HG03280 (cell line): Measurements from ENCODE around the gene SEC24B.
"Not testable (repeated sequence)": the region's sequence is repeated elsewhere in the genome, so short reads cannot be mapped to it uniquely, and the experiment has no call there.

Experiments
- ATAC-seq: cut with Tn5 transposase; IDR thresholded peaks from one replicate; pipeline ENCODE4 v1.9.1; 2021; ENCODE audit warnings: mild to moderate bottlenecking, moderate library complexity; ENCODE audit not compliant: unreplicated experiment

SEC24B gene

DNA sequence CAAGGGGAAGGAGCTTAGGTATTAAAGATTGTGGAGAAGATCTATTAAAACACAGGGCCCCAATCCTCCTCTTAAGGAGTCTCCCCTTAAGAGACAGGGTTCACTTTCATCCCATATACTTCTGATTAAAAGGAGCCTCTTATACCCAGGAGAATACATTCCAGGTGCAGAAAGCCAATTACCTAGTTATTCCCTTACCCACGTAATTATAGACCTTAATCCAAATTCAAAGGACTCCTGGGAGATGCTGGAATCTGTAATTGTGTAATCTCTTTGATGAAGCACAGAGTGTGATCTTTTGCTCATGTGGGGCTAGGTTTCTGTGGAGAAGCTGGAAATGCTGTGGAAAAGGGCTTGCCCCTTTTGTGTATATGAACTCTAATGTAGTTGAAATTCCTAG, 1.4 kb upstream of the SEC24B start:
- no peak for ATAC-seq

DNA sequence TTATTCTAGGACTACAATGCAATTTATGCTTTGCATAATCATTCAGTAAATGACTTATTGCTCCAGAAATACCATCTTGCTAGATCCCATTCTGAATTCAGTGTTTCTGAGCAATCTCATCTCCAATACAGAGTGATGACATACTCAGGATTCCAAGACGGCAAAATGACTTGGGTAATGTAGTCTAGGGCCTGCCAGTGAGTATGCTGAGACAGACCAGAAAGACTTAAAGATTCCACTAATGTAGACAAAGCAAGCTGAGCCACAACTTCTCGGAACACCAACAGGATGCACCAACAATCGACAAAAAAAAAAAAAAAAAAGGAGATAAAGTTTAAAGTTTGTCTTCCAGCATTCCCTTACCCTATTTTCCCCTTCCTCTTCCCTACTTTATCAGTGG, 919 bp upstream of the SEC24B start:
- no peak for ATAC-seq

DNA sequence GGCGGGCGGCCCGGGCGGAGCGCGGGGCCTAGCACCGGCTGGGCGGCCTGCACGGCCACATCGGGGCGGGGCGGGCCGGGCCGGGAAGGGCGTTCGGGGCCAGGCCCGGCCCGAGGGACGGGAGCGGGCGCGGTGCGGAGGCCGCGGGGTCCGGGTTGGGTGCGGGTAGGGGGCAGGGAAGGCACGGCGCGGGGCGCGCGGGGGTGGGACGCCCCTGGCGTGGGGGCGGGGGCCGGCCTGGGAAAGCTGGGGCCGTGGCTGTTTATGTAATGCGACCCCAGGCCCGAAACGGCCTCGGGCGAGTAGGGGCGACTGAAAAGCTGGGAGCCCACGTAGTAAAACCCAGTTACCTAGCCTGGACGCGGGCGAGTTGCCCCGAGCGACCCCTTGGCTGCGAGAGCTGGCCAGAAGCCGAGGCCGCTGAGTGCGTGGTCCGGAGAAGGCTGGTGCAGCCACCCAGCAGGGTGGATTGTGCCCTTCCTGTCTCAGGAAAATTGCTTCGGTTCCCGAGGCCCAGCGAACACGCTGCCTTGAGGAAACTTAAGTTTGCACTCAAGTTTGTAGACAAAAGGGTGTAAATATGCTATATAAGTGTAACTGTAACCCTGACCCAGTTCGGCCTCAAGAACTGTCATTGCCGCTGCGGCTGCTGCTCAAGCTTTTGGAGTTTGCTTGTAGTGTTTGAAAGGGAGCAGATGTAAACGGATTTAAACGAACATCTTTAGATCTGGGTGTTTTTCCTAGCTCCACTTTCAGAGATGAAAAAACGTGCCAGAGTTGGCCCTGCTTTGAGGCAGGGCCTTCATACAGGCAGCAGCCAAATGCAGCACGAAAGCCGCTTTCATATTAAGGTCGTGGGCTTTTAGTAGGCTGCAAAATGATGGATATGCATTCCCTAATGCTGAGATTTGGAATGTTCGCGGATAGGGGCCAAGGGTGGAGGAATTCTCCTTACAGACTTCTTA, 674 bp downstream of the SEC24B start:
- peak; percentile 46 for ATAC-seq

DNA sequence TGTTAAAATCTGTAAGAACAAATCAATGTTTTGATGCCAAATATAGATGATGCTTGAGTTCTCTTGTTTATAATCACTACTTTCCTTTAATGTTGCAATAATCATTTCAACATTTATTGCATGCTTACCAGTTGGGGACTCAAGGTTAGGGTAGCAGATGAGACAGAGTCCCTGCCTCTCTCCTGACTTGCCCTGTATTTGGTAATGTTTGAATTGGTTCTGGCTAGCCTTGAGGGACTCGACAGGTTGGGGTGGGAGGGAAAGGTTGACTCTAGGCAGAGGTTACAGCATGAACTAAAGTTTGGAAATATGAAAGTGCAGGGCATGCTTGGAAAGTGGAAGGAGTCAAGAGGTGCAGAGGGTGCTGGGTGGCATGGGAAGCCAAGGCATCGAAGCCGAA, 2.0 kb downstream of the SEC24B start:
- no peak for ATAC-seq

DNA sequence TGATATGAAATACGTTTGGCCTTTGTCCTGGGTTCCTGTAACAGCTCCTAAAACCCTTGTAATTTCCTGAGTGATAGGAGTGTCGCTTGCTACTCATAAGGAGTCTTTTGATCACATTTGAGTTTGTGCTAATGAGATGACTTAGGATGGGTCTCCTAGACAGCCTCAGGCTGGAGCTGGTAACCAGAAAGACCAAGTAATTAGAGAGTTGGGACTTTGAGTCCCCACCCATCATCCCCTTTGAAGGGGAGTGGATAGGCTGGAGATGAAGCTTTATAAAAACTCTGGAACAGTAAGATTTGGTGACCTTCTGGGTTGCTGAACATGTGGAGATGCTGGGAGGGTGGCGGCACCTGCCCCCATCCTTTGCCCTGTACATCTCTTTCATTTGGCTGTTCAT, 2.9 kb downstream of the SEC24B start:
- no peak for ATAC-seq

DNA sequence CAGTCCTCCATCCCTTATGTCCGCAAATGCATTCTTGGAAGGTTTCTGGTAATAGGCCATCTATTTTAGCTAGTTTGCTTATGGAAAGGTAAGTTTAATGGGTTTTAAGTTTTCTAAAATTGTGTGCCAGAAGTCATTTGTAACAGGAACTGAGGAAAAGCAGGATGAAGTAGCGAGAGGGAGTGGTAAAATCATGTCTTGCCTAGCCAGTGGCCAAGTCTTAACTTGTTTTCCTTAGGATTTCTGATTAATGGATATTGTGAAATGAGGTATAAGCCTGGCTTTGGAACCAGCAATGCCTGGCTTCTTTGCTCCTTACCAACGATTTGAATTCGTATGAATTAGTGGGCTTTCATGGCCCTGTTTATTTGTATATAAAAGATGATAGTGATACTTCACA, 7.3 kb downstream of the SEC24B start:
- ATAC-seq: no peak

DNA sequence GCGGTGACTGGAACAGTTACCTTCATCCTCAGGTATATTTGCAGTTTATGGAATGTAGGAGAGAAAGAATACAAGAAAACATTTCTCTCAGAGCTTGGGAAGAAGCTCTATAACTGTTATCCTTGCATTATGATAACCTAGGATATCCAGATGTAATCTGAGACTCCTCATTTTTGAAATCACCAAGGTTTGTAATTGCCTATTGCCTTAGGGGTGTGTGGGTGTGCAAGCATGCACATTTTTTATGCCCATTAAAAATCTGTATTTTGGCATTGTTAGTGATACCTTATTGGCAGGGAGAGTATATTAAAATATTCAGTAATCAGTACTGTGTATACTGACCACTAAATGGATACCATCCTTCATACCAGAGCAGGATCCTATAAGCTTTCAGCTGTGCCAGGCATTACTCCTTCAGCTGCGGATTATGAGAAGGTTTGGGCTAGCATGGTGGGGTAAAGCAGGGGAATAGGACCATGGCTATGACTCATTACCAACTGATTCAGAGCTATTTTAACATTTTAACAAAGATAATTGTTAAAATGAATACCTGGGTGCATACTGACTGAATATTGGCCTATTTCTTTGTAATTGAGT, 8.3 kb downstream of the SEC24B start:
- ATAC-seq: no peak

DNA sequence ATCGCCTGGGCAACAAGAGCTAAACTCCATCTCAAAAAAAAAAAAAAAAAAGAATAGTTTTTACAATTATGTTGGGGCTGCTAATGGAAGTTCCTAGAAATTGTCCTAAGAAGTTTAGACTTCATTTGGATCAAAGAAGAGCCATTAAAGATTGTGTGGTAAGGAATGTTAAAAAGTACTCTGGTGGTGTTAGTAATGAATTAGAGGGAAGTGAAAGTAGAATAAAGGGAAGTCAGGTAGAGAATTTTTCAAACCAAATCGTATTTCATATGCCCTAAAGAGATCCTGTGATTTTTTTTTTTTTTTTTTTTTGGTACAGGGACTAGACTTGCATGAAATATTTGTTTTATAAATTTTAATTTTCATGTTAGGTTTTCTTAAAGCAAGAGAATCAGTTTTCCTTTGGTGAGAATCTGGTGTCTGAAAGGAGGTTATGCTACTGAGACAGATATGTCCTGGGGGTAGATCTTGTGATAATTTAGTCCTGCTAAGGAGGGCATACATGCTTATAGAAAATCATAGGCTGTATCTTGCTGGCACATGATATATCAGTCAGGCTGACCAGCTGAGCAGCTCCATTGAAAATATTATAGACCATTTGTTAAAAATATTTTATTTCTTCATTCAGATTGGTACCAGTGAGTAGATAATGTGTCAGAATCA, 10.7 kb downstream of the SEC24B start:
- no peak for ATAC-seq

DNA sequence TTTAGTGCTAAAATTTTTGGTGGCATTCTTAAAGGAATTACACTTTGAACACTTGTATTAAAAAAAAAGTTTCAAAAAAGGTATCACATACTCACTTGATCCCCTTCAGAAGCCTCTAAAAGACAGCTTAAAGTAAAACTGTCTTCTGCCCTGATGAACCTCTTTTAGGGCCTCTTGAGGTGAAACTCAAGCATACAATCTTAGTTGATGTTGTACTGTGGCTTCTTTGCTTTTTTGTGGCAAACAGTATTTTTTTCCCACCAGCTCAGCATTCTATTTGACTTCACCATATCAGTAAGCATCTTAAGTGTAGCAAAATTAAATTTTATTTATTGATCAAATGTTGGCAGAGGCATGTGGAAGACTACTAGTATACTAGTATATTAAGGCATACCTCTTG, 13.7 kb downstream of the SEC24B start:
- no peak for ATAC-seq

DNA sequence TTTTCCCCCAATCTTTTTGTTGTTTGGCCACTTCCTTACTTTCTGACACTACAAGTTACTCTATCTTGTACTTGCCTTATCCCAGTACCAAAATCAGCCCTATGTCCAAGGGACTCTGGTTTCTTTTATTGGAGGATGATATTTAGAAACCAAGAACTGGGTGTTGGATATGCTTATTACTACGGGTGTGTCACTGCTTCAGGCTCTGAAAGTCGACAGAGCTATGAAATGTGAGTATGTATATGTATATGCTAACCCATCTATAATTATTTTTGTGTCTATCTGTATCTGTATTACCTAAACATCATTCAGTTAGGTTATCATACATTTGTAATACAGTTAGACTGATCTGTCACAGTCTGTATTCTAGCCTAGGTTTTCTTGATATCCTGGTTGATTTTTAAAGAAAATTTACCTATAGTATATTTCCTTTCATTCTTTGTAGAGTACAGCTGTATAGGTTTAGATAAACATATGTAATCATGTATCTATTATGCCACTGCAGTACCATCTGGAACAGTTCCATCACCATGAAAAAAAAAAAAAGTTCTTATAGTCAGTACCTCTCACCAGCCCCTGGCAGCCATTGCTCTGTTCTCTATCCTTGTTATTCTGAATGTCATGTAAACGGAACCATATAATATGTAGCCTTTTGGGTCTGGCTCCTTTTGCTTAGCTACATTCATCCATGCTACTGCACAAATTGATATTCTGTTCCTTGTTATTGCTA, 18.1 kb downstream of the SEC24B start:
- ATAC-seq: no peak

DNA sequence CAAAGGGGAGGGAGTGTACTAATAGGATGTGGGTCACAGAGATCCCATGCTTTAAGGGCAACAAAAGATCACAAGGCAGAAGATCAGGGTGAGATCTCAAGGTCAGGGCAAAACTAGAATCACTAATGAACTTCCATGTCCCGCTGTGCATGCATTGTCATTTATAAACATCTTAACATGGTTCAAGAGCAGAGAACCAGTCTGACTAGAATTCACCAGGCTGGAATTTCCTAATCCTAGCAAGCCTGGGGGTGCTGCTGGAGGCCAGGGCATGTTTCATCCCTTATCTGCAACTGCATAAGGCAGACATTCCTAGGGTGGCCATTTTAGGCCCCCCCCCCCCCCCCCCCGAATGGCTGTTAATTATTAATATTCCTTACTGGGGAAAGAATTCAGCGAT, 19.5 kb downstream of the SEC24B start:
- not testable (repeated sequence) for ATAC-seq

DNA sequence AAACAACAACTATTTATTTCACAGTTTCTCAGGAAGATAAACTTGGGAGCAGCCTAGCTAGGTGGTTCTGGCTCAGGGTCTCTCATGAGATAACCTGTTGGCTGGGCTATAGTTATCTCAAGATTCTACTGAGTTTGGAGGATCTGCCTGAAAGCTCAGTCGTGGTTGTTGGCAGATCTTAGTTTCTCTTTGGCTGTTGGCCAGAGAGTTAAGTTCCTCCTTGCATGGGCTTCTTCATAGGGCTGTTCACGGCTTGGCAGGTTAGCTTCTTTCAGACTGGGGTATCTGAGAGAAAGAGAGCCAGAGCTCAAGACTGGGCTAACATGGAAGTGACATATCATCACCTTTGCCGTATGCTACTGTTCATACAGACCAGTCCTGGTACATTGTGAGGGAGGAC, 28.7 kb downstream of the SEC24B start:
- no peak for ATAC-seq

DNA sequence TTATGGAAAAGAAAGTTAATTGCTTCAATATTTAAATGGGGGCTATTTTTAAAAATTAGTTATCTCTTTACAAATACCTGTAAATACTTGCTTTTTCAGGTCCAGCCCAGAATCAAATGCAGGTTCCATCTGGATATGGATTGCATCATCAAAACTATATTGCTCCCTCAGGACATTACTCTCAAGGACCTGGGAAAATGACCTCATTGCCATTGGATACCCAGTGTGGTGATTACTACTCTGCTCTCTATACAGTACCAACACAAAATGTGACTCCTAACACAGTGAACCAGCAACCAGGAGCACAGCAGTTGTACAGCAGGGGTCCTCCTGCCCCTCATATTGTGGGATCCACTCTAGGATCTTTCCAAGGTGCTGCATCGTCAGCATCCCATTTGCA, 29.2 kb downstream of the SEC24B start:
- ATAC-seq: no peak

DNA sequence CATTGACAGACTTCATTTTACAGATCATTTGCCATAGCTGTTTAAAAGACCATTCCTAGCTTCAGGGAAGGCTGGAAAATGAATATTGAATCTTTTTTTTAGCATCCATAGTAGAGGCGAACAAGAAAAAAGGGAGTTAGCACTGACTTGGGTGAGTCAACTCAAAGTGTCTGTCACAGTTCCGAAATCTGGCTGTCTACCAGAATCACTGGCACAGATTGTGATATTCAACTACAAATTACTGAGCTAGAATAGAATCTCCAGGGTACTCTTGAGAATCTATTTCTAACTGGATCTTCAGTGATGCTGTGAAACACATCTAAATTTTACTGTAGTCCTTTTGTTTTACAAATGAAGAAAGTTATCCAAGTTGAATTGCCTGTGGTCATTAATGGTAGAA, 31.5 kb downstream of the SEC24B start:
- ATAC-seq: no peak

DNA sequence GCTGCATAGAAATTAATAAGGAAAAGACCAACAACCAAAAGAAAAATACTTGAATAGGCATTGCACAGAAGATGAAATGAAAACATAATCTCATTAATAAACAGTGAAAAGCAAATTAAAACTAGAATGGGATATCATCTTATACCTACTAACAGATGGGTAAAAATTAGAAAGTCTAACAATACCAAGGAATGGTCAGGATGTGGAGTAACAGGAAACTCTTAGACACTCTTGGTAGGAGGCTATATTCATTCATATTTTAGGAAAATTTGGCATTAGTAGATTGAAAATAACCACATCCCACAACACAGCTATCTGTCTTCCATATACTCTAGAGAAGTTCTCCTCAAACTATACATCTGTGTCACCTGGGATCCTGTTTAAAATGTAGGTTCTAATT, 36.3 kb downstream of the SEC24B start:
- no peak for ATAC-seq

DNA sequence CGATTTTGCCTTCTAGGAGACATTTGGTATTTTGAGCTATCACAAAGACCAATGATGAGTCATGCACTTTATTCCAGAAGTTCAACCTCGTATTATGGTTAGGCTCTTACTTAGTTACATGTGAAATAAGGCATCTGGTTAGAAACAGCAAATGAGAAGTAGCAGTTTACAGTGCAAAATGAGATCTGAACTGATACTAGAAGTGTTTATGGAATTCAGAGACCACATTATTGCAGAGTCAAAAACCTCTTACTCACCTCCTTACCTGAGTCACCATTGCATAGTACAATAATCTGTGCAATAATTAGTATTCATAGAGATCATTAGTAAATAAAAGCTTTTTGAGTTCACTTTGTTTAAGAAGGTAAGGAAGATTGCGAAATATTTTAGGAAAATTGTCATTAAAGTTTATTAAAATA, 38.7 kb downstream of the SEC24B start:
- ATAC-seq: no peak

DNA sequence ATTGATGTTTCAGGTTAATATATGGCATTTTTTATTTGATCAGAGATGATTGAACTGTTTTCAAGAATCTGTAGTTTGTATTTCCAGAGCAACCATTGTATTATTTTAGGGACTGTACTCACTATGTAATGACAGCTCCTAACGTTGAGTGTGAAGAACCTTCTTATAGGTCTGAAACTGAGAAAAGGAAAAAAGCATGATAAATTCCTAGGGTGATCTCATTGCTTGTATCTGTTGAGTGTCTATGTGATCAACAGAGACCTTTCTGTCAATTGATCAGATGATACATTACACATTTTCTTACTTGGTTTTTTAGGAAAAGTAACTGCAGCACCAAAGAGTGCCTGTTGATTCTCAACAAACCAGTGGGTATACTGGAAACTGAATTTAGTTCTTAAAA, 40.2 kb downstream of the SEC24B start:
- ATAC-seq: no peak

DNA sequence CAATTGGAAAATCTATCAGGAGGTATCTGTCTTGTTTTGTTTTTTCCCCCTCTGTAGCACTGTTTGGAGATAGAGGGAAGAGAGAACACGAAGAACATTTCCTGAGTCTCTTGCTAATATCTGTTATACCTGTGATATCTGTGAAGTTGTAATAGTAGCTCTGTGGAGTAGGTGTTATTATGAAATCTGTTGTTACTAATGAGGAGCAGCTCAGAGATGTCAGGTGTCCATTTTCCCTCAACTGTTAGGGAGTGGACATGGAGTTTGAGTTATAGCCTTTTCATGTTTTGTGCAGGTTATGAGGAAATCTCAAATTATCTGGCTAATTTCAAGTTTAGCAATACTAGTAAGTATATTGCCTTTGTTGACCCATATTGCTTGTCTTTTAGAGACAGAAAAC, 52.4 kb downstream of the SEC24B start:
- ATAC-seq: no peak

DNA sequence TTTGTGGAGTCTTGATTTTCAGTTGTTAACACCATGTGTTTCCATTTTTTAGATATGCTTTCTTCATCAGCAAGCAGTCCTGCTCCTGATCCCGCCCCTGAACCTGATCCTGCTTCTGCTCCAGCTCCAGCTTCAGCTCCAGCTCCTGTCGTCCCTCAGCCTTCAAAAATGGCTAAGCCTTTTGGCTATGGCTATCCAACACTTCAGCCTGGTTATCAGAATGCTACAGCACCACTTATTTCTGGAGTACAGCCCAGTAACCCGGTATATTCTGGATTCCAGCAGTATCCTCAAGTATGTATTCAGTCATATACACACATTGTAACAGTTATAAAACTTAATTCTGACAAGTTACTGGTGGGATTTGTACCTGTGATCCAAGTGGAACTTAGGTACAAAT, 60.9 kb downstream of the SEC24B start:
- no peak for ATAC-seq

DNA sequence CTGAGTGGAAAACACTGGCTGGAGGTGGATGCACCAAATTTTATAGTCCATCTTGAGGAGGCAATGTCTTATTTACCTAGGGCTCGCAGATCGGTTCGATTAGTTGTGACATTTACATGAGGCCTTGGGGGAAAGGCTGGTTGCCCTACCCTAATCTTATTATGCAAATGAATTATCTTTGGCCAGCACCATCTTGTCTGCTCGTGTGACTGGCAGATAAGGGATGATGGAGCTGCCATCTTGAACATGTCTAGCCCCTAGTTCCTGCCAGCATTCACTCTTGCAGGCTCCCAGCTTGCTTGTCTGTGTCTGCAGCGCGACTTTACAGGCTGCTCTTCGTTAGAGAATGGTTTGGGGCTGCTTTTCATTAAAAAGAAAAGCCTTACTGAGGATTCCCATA, 61.9 kb downstream of the SEC24B start:
- ATAC-seq: no peak

DNA sequence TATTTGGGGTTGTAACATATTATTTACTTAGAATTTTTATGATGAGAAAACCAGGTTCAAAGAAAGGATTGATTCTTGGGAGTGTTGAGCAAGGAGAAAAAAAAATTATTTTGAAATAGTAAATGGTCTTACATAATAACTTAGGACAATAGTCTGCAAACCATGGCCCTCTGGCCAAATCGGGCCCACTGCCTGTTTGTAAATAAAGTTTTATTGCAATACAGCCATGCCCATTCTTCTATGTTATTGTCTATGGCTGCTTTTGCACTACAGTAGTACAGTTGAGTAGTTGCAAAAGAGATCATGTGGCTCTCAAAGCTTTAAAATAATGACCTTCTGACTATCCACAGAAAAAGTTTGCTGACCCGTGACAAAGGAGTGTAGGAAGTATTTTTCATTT, 63.3 kb downstream of the SEC24B start:
- no peak for ATAC-seq
